ENCODE results near the gene MBLAC1. TPM values are rescaled to one million over a fixed set of nuclear protein-coding genes. Genes with fewer than 3 reads are reported as not detected.

The MBLAC1 gene
- total and polyA plus RNA-seq, 9 of the 15 experiments (the other 6 are each of a cell fraction or from before 2014, with no cell fraction given): 0.03 to 3.1 (median 0.52) TPM

GRCh38 chr7:100100420-100101015 is 26.2 kb upstream of the MBLAC1 start (continued):
- TF ChIP-seq ZNF263 (CRISPR knock-in tag; IDR thresholded peaks at IDR 0.05; ENCODE audit: borderline replicate concordance) (no peak), RAD51 (IDR thresholded peaks at IDR 0.05; ENCODE audit: borderline replicate concordance, low read depth) (peak; percentile 41; the same call in 1 of the 2 replicates), MTA3 (IDR thresholded peaks at IDR 0.05; ENCODE audit: borderline replicate concordance) (peak; percentile 44), ZBTB8A (IDR thresholded peaks at IDR 0.05; ENCODE audit: partially characterized antibody) (no peak), HNRNPH1 (optimal IDR thresholded peaks at IDR 0.05; ENCODE audit: low read depth, low read length) (no peak), ZBTB40 (IDR thresholded peaks at IDR 0.05) (peak; percentile 97), ZBTB40 (CRISPR knock-in tag; IDR thresholded peaks at IDR 0.05) (no peak), ZFX (CRISPR knock-in tag; IDR thresholded peaks at IDR 0.05) (no peak; the same call in none of the 2 replicates), PATZ1 (CRISPR knock-in tag; IDR thresholded peaks at IDR 0.05; ENCODE audit: borderline replicate concordance) (0 out of 2 replicates have a peak, but pooled peaks have one; percentile 49), PHTF2 (CRISPR knock-in tag; IDR thresholded peaks at IDR 0.05) (no peak), TCFL5 (CRISPR knock-in tag; conservative IDR thresholded peaks at IDR 0.05) (no peak), FOXA1 (IDR thresholded peaks at IDR 0.05; ENCODE audit: borderline replicate concordance) (0 out of 2 replicates have a peak, but pooled peaks have one; percentile 39), ZNF76 (CRISPR knock-in tag; IDR thresholded peaks at IDR 0.05; ENCODE audit: borderline replicate concordance) (no peak), SMC3 (conservative IDR thresholded peaks at IDR 0.05; ENCODE audit: insufficient read depth, low read depth, low read length) (no peak), U2AF2 (optimal IDR thresholded peaks at IDR 0.05; ENCODE audit: low read depth, low read length) (no peak)
